ENCODE measurements around the gene RBM33. TPM values are rescaled to one million over a fixed set of nuclear protein-coding genes. Genes with fewer than 3 reads are reported as not detected.

The RBM33 gene
- total and polyA plus RNA-seq, 9 of the 15 experiments (the other 6 are each of a cell fraction or from before 2014, with no cell fraction given), result 4.4 to 80.7 (median 27.3) TPM

DNA sequence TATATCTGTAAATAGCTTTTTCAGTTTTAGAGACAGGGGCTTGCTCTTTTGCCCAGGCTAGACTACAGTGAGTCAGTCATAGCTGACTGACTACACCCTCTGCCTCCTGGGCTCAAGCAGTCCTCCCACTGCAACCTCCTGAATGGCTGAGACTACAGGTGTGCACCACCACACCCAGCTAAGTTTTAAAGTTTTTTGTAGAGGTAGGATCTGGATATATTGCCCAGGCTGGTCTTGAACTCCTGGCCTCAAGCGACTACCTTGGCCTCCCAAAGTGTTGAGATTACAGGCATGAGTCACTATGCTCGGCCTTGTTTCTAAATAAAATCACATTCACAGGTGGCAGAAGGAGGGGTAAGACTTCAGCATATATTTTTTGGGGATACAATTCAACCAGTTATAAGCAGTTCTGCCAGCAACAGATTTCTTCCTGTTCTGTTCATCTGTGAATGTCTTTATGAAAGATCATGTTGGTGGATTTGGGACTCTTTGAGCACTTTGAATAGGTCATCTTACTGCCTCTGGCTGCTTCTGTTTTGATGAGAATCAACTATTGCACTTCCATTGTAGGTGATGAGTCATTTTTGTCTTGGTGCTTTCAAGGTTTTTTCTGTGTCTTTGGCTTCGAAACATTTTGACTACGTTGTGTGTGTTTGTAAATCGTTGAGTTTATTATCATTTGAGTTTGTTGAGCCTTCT, 15.7 kb downstream of the RBM33 start (continued):
- TF ChIP-seq, protein P1, sequence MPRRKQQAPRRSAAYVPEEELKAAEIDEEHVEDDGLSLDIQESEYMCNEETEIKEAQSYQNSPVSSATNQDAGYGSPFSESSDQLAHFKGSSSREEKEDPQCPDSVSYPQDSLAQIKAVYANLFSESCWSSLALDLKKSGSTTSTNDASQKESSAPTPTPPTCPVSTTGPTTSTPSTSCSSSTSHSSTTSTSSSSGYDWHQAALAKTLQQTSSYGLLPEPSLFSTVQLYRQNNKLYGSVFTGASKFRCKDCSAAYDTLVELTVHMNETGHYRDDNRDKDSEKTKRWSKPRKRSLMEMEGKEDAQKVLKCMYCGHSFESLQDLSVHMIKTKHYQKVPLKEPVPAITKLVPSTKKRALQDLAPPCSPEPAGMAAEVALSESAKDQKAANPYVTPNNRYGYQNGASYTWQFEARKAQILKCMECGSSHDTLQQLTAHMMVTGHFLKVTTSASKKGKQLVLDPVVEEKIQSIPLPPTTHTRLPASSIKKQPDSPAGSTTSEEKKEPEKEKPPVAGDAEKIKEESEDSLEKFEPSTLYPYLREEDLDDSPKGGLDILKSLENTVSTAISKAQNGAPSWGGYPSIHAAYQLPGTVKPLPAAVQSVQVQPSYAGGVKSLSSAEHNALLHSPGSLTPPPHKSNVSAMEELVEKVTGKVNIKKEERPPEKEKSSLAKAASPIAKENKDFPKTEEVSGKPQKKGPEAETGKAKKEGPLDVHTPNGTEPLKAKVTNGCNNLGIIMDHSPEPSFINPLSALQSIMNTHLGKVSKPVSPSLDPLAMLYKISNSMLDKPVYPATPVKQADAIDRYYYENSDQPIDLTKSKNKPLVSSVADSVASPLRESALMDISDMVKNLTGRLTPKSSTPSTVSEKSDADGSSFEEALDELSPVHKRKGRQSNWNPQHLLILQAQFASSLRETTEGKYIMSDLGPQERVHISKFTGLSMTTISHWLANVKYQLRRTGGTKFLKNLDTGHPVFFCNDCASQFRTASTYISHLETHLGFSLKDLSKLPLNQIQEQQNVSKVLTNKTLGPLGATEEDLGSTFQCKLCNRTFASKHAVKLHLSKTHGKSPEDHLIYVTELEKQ (CRISPR knock-in tag; IDR thresholded peaks at IDR 0.05), result no peak
- TF ChIP-seq FOXJ3 (CRISPR knock-in tag; IDR thresholded peaks at IDR 0.05) (no peak), CREB5 (CRISPR knock-in tag; IDR thresholded peaks at IDR 0.05) (no peak), ZC3H8 (IDR thresholded peaks at IDR 0.05) (no peak), NBN (IDR thresholded peaks at IDR 0.05; ENCODE audit: low read depth) (no peak; the same call in 1 of the 2 replicates), ATF2 (CRISPR knock-in tag; IDR thresholded peaks at IDR 0.05) (no peak), KDM2B (CRISPR knock-in tag; IDR thresholded peaks at IDR 0.05) (no peak), JUN (IDR thresholded peaks at IDR 0.05; ENCODE audit: borderline replicate concordance, low read depth, low read length) (peak; percentile 84; the same call in 1 of the 2 replicates), JUN (CRISPR knock-in tag; IDR thresholded peaks at IDR 0.05; ENCODE audit: borderline replicate concordance) (peak; percentile 52; the same call in 1 of the 2 replicates), DIDO1 (tag; IDR thresholded peaks at IDR 0.05; ENCODE audit: low read depth) (no peak), ZFP36 (IDR thresholded peaks at IDR 0.05; ENCODE audit: low read depth, low read length, partially characterized antibody) (no peak), HDAC1 (IDR thresholded peaks at IDR 0.05) (no peak), BCOR (IDR thresholded peaks at IDR 0.05) (0 out of 2 replicates have a peak, but pooled peaks have one; percentile 74), ZNF12 (CRISPR knock-in tag; IDR thresholded peaks at IDR 0.05) (no peak), TCFL5 (CRISPR knock-in tag; conservative IDR thresholded peaks at IDR 0.05) (no peak), SMARCB1 (IDR thresholded peaks at IDR 0.05; ENCODE audit: insufficient read length, low read depth) (no peak), HSF4 (CRISPR knock-in tag; IDR thresholded peaks at IDR 0.05; ENCODE audit: borderline replicate concordance) (no peak), HLTF (IDR thresholded peaks at IDR 0.05) (0 out of 2 replicates have a peak, but pooled peaks have one; percentile 35), MEF2A (IDR thresholded peaks at IDR 0.05; ENCODE audit: control insufficient read depth, low read depth, low read length) (no peak)
- TF ChIP-seq, protein P2, sequence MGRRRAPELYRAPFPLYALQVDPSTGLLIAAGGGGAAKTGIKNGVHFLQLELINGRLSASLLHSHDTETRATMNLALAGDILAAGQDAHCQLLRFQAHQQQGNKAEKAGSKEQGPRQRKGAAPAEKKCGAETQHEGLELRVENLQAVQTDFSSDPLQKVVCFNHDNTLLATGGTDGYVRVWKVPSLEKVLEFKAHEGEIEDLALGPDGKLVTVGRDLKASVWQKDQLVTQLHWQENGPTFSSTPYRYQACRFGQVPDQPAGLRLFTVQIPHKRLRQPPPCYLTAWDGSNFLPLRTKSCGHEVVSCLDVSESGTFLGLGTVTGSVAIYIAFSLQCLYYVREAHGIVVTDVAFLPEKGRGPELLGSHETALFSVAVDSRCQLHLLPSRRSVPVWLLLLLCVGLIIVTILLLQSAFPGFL (CRISPR knock-in tag; IDR thresholded peaks at IDR 0.05), result no peak
- TF ChIP-seq, protein P3, sequence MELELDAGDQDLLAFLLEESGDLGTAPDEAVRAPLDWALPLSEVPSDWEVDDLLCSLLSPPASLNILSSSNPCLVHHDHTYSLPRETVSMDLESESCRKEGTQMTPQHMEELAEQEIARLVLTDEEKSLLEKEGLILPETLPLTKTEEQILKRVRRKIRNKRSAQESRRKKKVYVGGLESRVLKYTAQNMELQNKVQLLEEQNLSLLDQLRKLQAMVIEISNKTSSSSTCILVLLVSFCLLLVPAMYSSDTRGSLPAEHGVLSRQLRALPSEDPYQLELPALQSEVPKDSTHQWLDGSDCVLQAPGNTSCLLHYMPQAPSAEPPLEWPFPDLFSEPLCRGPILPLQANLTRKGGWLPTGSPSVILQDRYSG (tag; conservative IDR thresholded peaks at IDR 0.05; ENCODE audit: low read depth), result no peak

Measured in K562 (cell line).